ENCODE data around the gene MRPL14.
A peak's percentile ranks its signal among the peaks of the same experiment; 100 is the strongest.

MRPL14 gene
- 5.4 to 37.1 (median 18.0) reads per million in 9 experiments for total RNA-seq

DNA sequence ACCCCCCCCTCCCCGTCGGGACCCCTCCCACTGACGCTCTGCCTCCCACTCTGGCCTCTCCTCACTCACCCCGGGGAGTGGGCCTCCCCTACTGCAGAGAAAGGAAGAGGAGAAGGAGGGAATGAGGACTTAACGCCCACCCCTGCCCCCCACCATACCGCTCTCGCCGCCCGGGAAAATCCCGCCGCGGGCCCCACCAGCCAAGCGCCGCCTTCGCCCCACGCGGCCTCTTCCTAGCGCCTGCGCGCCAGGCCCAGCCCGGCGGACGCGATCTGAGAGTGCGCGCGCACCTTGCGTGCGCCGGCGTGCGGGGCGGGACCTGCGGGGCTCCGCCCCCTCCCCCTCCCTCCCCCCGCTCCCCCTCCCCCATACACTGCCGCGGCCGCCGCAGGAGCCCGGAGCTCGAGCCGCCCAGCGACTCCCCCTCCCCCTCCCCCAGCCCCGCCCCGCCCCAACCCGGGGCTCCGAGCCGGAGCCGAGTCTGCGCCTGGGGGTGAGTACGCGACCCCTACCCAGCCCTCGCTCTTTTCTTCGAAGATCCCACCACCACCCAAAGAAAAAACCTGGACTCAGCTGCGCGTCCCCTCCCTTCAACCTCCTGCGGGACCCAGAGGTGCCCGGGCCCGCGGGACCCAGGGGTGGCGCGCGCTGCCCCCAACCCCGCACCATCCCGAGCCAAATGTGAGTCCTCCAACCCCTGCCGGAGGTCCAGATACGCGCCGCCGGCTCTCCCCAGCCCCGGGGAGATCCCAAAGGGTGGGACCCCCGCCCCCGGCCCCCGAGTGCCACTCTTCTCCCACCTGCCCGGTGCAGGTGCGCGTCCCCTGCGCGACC, at the start of gene MRPL14, which contains the start of gene TMEM63B:
MRPL14 (minus strand) TSS at position 267 of the 834 bp plus-strand sequence. CDS start 10,841 bp downstream, outside the sequence.
TMEM63B (plus strand) TSS at position 369 of the 834 bp plus-strand sequence. CDS start 7,031 bp downstream, outside the sequence.
- peak within 1 kb of the TSS; percentile 98 for H3K4me3 Mint-ChIP-seq
- peak within 1 kb of the TSS; percentile 99 for H3K27ac Mint-ChIP-seq
- peaks cover 32% of the 10 kb centered on the region for H3K36me3 Mint-ChIP-seq (ENCODE audit: insufficient read depth)
- DNase-seq = peak; percentile 83 to 91 (median 88)
- H3K9me3 Mint-ChIP-seq = no peaks in the 10 kb centered on the region
- no peaks in the 10 kb centered on the region for H3K27me3 Mint-ChIP-seq
- ATAC-seq (replicated peaks) = peak; percentile 85
- peaks cover 47 to 57% of the 10 kb centered on the region in 2 donors for H3K4me1 Mint-ChIP-seq (ENCODE audit: low read depth in 2 of 2)

DNA sequence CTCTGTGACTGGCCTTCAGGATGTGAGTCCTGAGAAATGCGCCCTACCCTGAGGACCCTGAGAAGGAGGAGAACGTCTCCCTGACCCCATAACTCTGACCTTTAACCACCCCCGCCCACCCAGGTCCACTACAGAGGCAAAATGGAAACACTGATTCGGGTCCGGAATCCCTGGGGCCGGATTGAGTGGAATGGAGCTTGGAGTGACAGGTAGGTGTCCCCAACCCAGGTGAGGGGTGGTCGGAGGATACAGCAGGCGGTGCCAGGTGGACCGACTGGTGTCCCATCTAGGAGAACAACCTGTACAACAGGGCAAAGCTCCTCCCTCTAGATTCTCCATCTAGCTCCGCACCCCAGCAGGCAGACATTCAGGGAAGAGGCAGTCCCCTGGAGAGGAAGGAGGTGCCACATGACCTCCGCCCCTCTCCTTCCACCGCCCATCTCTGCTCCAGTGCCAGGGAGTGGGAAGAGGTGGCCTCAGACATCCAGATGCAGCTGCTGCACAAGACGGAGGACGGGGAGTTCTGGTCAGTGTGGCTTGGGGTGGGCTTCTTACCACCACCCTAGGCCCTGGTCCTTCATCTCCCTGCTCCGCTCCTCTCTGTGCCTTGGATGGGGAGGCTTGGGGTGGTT, 49.0 kb upstream of the MRPL14 start:
- DNase-seq = no peak
- H3K4me3 Mint-ChIP-seq = peak overlapping the region; percentile 45 to 46
- peak overlapping the region in 1 of 2 donors; percentile 22 for H3K27ac Mint-ChIP-seq
- ATAC-seq (replicated peaks) = no peak
- no peaks in the 10 kb centered on the region for H3K36me3 Mint-ChIP-seq (ENCODE audit: insufficient read depth)
- H3K9me3 Mint-ChIP-seq = no peaks in the 10 kb centered on the region
- peaks cover 5 to 24% of the 10 kb centered on the region in 2 donors for H3K27me3 Mint-ChIP-seq
- H3K4me1 Mint-ChIP-seq (ENCODE audit: low read depth in 2 of 2) = peaks cover 14 to 16% of the 10 kb centered on the region in 2 donors

DNA sequence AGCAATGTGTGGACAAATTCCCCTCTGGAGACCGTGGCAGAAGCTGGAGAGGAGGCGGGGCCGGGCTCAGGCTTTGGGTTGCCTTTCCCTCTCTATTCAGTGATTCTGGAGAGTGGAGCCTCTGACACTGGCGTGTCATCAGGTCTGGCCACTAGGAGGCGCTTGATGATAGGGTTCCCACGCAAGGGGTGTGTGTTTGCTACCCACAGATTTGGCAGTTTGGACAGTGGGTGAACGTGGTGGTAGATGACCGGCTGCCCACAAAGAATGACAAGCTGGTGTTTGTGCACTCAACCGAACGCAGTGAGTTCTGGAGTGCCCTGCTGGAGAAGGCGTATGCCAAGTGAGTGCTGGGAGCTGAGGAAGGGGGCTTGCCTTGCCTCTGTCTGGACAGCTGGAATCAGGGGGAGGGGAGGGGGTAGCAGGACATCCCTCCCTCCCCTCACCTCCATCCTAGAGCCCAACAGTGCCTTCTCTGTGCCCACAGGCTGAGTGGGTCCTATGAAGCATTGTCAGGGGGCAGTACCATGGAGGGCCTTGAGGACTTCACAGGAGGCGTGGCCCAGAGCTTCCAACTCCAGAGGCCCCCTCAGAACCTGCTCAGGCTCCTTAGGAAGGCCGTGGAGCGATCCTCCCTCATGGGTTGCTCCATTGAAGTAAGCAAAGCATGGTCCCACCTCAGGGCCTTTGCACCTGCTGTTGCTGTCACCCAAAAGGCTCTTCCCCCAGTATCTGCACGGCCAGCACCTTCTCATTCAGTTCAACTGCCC, 45.7 kb upstream of the MRPL14 start:
- peaks cover 14 to 16% of the 10 kb centered on the region in 2 donors for H3K4me1 Mint-ChIP-seq (ENCODE audit: low read depth in 2 of 2)
- ATAC-seq (replicated peaks) (peak; percentile 64), DNase-seq (peak; percentile 70 to 73 (median 71))
- H3K27ac Mint-ChIP-seq = no peak overlapping the region
- peaks cover 4% of the 10 kb centered on the region for H3K36me3 Mint-ChIP-seq (ENCODE audit: insufficient read depth)
- no peaks in the 10 kb centered on the region for H3K9me3 Mint-ChIP-seq
- no peak overlapping the region for H3K4me3 Mint-ChIP-seq
- H3K27me3 Mint-ChIP-seq = peaks cover 13 to 47% of the 10 kb centered on the region in 2 donors

DNA sequence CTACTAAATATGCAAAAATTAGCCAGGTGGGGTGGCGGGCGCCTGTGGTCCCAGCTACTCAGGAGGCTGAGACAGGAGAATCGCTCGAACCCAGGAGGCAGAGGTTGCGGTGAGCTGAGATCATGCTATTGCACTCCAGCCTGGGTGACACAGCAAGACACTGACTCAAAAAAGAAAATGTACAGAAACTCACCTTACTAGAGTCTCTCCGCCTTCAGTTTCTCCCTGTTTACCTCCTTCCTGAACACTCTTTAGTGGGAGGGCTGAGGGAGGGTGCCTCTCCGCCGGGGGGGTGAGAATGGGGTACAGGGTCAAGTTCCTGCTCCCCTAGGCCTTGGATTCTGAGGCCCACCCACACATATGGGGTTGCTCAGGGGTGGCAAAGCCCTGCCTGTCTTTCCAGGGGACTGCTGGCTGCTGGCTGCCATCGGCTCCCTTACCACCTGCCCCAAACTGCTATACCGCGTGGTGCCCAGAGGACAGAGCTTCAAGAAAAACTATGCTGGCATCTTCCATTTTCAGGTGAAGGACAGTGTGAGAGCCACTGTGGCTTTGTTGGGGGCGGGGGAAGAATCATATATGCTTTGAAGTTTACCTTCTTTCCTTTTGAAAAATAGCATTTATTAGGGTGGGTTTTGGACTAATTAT, 44.8 kb upstream of the MRPL14 start:
- Mint-ChIP-seq H3K9me3 (no peaks in the 10 kb centered on the region), H3K27me3 (peaks cover 13 to 52% of the 10 kb centered on the region in 2 donors), H3K4me1 (ENCODE audit: low read depth in 2 of 2) (peaks cover 9 to 10% of the 10 kb centered on the region in 2 donors), H3K4me3 (no peak overlapping the region), H3K27ac (no peak overlapping the region), H3K36me3 (ENCODE audit: insufficient read depth) (peaks cover 4% of the 10 kb centered on the region)
- DNase-seq (no peak), ATAC-seq (replicated peaks) (no peak)

DNA sequence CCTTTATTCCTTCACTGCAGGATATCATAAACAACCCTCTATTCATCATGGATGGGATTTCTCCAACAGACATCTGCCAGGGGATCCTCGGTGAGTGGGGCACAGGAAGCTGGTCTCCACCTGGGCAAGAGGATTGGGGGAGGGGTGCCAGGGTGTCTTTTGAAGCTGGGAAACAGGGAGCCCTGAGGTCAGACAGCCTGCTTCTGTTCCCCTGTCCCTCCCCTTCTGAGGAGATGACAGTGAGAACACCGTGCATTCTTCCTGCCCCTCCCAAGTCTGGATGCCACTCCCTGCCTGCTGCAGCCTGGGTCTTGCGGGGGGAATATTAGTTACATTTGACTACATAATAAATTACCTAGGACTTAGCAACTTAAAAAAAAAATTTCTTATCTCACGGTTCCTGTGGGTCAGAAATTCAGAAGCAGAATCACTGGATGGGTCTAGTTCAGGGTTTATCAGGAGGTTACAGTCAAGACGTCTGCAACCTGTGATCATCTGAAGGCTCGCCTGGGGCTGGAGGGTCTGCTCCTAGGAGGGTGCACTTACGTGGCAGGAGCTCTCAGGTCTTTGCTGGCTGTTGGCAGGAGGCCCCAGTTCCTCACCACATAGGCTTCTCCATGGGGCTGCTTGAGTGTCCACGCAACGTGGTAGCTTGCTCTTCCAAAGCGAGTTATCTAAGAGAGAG, 42.8 kb upstream of the MRPL14 start:
- peaks cover 4% of the 10 kb centered on the region for H3K36me3 Mint-ChIP-seq (ENCODE audit: insufficient read depth)
- peaks cover 30 to 63% of the 10 kb centered on the region in 2 donors for H3K27me3 Mint-ChIP-seq
- H3K4me3 Mint-ChIP-seq = no peak overlapping the region
- peaks cover 2 to 4% of the 10 kb centered on the region in 2 donors for H3K4me1 Mint-ChIP-seq (ENCODE audit: low read depth in 2 of 2)
- no peaks in the 10 kb centered on the region for H3K9me3 Mint-ChIP-seq
- no peak overlapping the region for H3K27ac Mint-ChIP-seq
- DNase-seq = no peak
- ATAC-seq (replicated peaks) = no peak

DNA sequence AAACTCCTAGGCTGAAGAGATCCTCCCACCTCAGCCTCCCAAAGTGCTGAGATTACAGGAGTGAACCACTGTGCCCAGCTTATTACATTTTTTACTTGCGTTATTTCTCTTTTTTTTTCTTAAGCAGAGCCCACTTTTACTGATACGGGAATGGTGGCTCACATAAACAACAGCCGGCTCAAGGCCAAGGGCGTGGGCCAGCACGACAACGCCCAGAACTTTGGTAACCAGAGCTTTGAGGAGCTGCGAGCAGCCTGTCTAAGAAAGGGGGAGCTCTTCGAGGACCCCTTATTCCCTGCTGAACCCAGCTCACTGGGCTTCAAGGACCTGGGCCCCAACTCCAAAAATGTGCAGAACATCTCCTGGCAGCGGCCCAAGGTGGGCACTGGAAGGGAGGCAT, 41.9 kb upstream of the MRPL14 start:
- H3K4me1 Mint-ChIP-seq (ENCODE audit: low read depth in 2 of 2) = peaks cover 2 to 4% of the 10 kb centered on the region in 2 donors
- H3K27me3 Mint-ChIP-seq = peaks cover 36 to 72% of the 10 kb centered on the region in 2 donors
- ATAC-seq (replicated peaks) (no peak), DNase-seq (no peak)
- peaks cover 4% of the 10 kb centered on the region for H3K36me3 Mint-ChIP-seq (ENCODE audit: insufficient read depth)
- no peak overlapping the region for H3K4me3 Mint-ChIP-seq
- H3K27ac Mint-ChIP-seq = no peak overlapping the region
- no peaks in the 10 kb centered on the region for H3K9me3 Mint-ChIP-seq

DNA sequence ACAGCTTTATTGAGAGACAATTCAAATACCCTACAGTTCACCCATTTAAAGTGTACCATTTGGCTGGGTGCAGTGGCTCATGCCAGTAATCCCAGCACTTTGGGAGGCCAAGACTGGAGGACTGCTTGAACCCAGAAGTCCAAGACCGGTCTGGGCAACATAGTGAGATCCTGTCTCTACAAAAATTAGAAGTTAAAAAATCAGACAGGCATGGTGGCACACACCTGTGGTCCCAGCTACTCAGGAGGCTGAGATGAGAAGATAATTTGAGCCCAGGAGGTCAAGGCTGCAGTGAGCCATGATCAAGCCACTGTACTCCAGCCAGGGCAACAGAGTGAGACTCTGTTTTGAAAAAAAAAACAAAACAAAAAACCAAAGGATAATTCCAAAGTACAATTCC, 40.3 kb upstream of the MRPL14 start:
- ATAC-seq (replicated peaks) = no peak
- H3K9me3 Mint-ChIP-seq = no peaks in the 10 kb centered on the region
- H3K36me3 Mint-ChIP-seq (ENCODE audit: insufficient read depth) = peaks cover 4% of the 10 kb centered on the region
- H3K4me1 Mint-ChIP-seq (ENCODE audit: low read depth in 2 of 2) = peaks cover under 1 to 2% of the 10 kb centered on the region in 2 donors
- H3K27ac Mint-ChIP-seq = no peak overlapping the region
- no peak for DNase-seq
- H3K4me3 Mint-ChIP-seq = no peak overlapping the region
- peaks cover 38 to 78% of the 10 kb centered on the region in 2 donors for H3K27me3 Mint-ChIP-seq

DNA sequence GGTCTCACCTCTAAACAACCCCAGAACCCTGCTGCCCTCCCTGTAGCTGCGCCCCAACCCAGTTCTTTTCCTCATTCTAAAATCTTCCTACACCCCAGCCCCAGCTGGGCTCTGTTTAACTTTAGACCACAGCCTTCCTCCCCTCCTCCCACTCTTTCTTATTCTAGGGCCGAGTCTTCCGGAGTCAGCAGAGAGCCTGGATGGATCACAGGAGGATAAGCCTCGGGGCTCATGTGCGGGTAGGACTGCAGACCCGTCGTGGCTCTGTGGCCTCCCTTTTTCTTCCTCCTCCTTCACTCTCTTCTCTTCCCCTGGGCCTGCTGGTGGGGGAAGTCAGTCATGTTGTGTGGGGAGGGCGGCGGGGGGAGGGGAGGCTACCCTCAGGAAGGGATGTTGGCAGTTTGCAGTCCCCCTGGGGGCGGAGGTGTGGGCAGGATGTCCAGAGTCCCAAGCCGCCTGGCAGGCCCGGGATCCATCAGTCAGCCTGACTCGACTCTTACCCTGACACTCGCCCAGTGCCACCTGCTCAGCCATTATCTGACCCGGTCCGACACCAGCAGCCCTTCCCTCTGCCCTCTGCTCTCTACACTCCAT, 39.4 kb upstream of the MRPL14 start:
- H3K36me3 Mint-ChIP-seq (ENCODE audit: insufficient read depth) = peaks cover 4% of the 10 kb centered on the region
- no peak overlapping the region for H3K4me3 Mint-ChIP-seq
- no peak for ATAC-seq (replicated peaks)
- DNase-seq = no peak
- H3K9me3 Mint-ChIP-seq = no peaks in the 10 kb centered on the region
- peaks cover 45 to 82% of the 10 kb centered on the region in 2 donors for H3K27me3 Mint-ChIP-seq
- H3K27ac Mint-ChIP-seq = no peak overlapping the region
- peaks cover 0 to 2% of the 10 kb centered on the region in 2 donors for H3K4me1 Mint-ChIP-seq (ENCODE audit: low read depth in 2 of 2)

DNA sequence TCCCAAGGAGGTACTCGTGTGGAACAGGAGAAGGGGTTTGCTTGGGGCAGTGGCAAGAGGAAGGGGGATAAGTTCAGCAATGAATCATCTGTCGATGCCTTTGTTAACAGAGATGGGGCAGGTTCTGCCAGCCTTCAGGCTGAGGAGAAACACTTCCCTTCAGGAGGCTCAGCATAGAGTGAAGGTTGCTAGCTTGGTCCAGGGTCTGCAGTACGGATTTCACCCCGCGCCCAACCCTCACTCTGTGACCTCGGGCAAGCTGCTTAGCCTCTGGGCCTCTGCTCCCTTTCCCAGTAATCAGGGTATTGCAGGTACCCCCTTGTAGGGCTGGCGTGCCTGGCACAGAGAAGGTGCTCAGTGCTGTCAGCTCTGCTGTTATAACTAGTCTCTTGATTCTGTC, 38.9 kb upstream of the MRPL14 start:
- H3K4me3 Mint-ChIP-seq = no peak overlapping the region
- no peaks in the 10 kb centered on the region for H3K9me3 Mint-ChIP-seq
- ATAC-seq (replicated peaks) (no peak), DNase-seq (no peak)
- no peak overlapping the region for H3K27ac Mint-ChIP-seq
- peaks cover 0 to 2% of the 10 kb centered on the region in 2 donors for H3K4me1 Mint-ChIP-seq (ENCODE audit: low read depth in 2 of 2)
- peaks cover 4% of the 10 kb centered on the region for H3K36me3 Mint-ChIP-seq (ENCODE audit: insufficient read depth)
- H3K27me3 Mint-ChIP-seq = peaks cover 46 to 82% of the 10 kb centered on the region in 2 donors

DNA sequence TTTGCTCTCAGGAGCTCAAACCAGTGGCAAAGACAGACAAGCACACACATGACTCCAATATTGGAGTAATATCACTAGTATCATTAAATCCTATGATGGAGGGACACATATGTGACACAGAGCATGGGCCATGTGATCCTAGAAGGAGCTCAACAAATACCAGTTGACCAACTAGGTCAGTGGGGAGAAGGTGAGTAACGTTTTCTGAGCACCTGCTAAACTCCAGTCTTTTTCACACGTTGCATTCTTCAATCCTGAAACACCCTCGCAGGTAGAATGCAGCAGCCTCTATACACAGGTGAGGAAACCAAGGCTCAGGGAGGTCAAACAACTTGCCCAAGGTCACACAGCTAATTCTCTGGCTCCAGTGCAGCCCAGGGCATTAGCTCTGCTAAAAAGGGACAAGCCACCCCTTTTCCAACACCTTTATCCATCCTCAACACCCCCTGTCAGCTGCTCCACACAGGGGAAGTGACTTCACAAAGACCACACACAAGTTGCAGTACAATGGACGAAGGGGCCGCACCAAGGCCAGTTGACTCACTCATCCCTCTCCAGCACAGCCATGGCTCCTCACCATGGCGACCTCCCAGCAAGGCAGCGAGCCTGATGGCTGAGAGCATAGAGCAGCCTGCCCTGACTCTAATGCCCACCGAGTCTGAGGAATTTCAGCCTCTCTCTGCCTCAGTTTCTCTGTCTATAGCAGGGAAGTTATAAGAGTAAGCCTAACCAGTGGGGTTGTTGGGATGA, 35.8 kb upstream of the MRPL14 start:
- peak overlapping the region in 1 of 2 donors; percentile 2 for H3K27ac Mint-ChIP-seq
- DNase-seq (no peak), ATAC-seq (replicated peaks) (no peak)
- no peak overlapping the region for H3K4me3 Mint-ChIP-seq
- peaks cover 39 to 73% of the 10 kb centered on the region in 2 donors for H3K27me3 Mint-ChIP-seq
- peaks cover 0 to 2% of the 10 kb centered on the region in 2 donors for H3K4me1 Mint-ChIP-seq (ENCODE audit: low read depth in 2 of 2)
- H3K36me3 Mint-ChIP-seq (ENCODE audit: insufficient read depth) = no peaks in the 10 kb centered on the region
- no peaks in the 10 kb centered on the region for H3K9me3 Mint-ChIP-seq

DNA sequence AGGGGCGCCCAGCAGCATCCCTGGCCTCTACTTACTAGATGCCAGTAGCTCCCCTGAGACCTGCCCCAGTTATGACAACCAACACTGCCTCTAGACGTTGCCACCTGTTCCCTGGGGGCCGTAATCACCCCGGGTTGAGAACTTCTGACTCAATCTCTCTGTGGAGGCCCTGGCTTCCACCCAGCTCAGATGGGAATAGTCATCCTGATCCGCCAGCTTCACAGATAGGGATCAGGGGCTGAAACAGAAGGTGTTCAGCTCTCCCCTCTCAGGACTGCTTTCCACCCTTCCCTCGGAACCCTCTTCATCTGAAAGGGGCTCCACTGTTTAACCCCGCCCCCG, 34.7 kb upstream of the MRPL14 start:
- ATAC-seq (replicated peaks) = no peak
- DNase-seq = no peak
- H3K27ac Mint-ChIP-seq = peak overlapping the region in 1 of 2 donors; percentile 19

More for the DNA sequence above, 34.7 kb upstream of the MRPL14 start:
- H3K4me1 Mint-ChIP-seq (ENCODE audit: low read depth in 2 of 2) = peaks cover 0 to 2% of the 10 kb centered on the region in 2 donors
- no peak overlapping the region for H3K4me3 Mint-ChIP-seq
- H3K9me3 Mint-ChIP-seq = no peaks in the 10 kb centered on the region
- H3K36me3 Mint-ChIP-seq (ENCODE audit: insufficient read depth) = no peaks in the 10 kb centered on the region
- peaks cover 39 to 70% of the 10 kb centered on the region in 2 donors for H3K27me3 Mint-ChIP-seq
